B cell (primary cell): Measurements from ENCODE around the gene RRAD. TPM values are rescaled to one million over a fixed set of nuclear protein-coding genes. Genes with fewer than 3 reads are reported as not detected.

Experiments
- ATAC-seq: fragments of 200-7000 bp; cut with Tn5 transposase; one replicate; pipeline ENCODE4 v1.10.0; 2021; ENCODE audit warnings: low read depth, mild to moderate bottlenecking, moderate number of reproducible peaks, moderate library complexity
- CTCF ChIA-PET: fragments of 350-600 bp; sonication (Branson Sonifier 250); formaldehyde crosslinking; loops from one replicate; lab custom pipeline; 2021; ENCODE audit warnings: antibody characterized with exemption, inconsistent platforms; lab: Charles Lee
- POLR2A ChIA-PET: fragments of 350-600 bp; sonication (Branson Sonifier 250); formaldehyde crosslinking; loops from one replicate; lab custom pipeline; 2021; ENCODE audit warnings: antibody characterized with exemption; lab: Charles Lee
- DNase-seq: peaks from one replicate; pipeline ENCODE4 v3.0.0; 2013
- H2AFZ ChIP-seq: 2 replicates; pipeline ENCODE4 v1.6.1; 2012; ENCODE audit warnings: mild to moderate bottlenecking, low read depth, low read length; ENCODE audit not compliant: insufficient read depth, poor library complexity, severe bottlenecking
- H3K27ac ChIP-seq, 2 donors: 1 replicate in 1 of 2; 2 replicates in 1 of 2; pipeline ENCODE4 v1.5.1; 2012 to 2013; ENCODE audit warnings: low read length in 2 of 2, mild to moderate bottlenecking in 2 of 2, moderate library complexity in 1 of 2
- H3K27me3 ChIP-seq, 4 experiments: fragments of 200-600 bp in 1 of 4; sonication (generic) in 1 of 4; replicated peaks in 1 of 4; 1 replicate in 2 of 4; 2 replicates in 2 of 4; pipeline versions ENCODE4 v1.6.1 to v1.7.0; 2013 to 2016; ENCODE audit warnings: low read length in 3 of 4, mild to moderate bottlenecking in 2 of 4, mixed read lengths in 1 of 4, moderate library complexity in 1 of 4; ENCODE audit not compliant: insufficient read depth in 4 of 4, control insufficient read depth in 3 of 4; ENCODE audit errors: control extremely low read depth in 1 of 4
- H3K36me3 ChIP-seq, 2 experiments: replicated peaks in 1 of 2; 1 replicate in 1 of 2; 2 replicates in 1 of 2; pipeline versions ENCODE4 v1.6.1 to v1.7.1; 2013; ENCODE audit warnings: low read length in 1 of 2; ENCODE audit not compliant: insufficient read depth in 2 of 2, control insufficient read depth in 1 of 2; ENCODE audit errors: control extremely low read depth in 1 of 2, extremely low read depth in 1 of 2
- H3K4me1 ChIP-seq, 2 donors: fragments of 200-600 bp in 1 of 2; sonication (generic) in 1 of 2; 1 replicate in 1 of 2; 2 replicates in 1 of 2; pipeline versions ENCODE4 v1.5.1 to v1.6.1; 2013 to 2017; ENCODE audit warnings: low read length in 2 of 2; ENCODE audit not compliant: control insufficient read depth in 2 of 2, insufficient read depth in 2 of 2
- H3K4me2 ChIP-seq: replicated peaks from 2 replicates; pipeline ENCODE3; 2012; ENCODE audit warnings: mild to moderate bottlenecking, low read depth, low read length; ENCODE audit not compliant: poor library complexity, severe bottlenecking
- H3K4me3 ChIP-seq, 5 experiments: fragments of 200-600 bp in 1 of 5; sonication (generic) in 1 of 5; 1 replicate in 3 of 5; 2 replicates in 2 of 5; pipeline versions ENCODE4 v1.5.1 to v1.7.0; 2011 to 2016; ENCODE audit warnings: low read length in 4 of 5, mild to moderate bottlenecking in 4 of 5, low read depth in 2 of 5, control low read depth in 1 of 5, moderate library complexity in 1 of 5; ENCODE audit not compliant: insufficient read depth in 1 of 5; ENCODE audit errors: control extremely low read depth in 1 of 5, extremely low read depth in 1 of 5
- H3K79me2 ChIP-seq: fragments of 200-600 bp; sonication (generic); one replicate; pipeline ENCODE4 v1.6.0; 2016; ENCODE audit warnings: low read length; ENCODE audit not compliant: control insufficient read depth, insufficient read depth
- H3K9ac ChIP-seq: fragments of 200-600 bp; sonication (generic); 2 replicates; pipeline ENCODE4 v1.6.1; 2017; ENCODE audit warnings: mild to moderate bottlenecking, low read length, moderate library complexity
- H3K9me3 ChIP-seq, 3 donors: one replicate each; pipeline versions ENCODE4 v1.6.1 to v1.7.1; 2013; ENCODE audit warnings: low read length in 2 of 3; ENCODE audit not compliant: control insufficient read depth in 2 of 3, insufficient read depth in 1 of 3; ENCODE audit errors: control extremely low read depth in 1 of 3
- H4K20me1 ChIP-seq: 2 replicates; pipeline ENCODE4 v1.6.0; 2012; ENCODE audit warnings: mild to moderate bottlenecking, low read length; ENCODE audit not compliant: insufficient read depth, control insufficient read depth, poor library complexity, severe bottlenecking
- H3K27ac Mint-ChIP-seq: one replicate; pipeline ENCODE4 v1.8.0; 2021; ENCODE audit warnings: mixed read lengths
- H3K27me3 Mint-ChIP-seq: one replicate; pipeline ENCODE4 v1.8.0; 2021; ENCODE audit warnings: mixed read lengths
- H3K4me1 Mint-ChIP-seq: one replicate; pipeline ENCODE4 v1.8.0; 2021; ENCODE audit warnings: mixed read lengths
- H3K4me3 Mint-ChIP-seq: one replicate; pipeline ENCODE4 v1.8.0; 2021; ENCODE audit warnings: mixed read lengths
- H3K9me3 Mint-ChIP-seq: one replicate; pipeline ENCODE4 v1.8.0; 2022; ENCODE audit warnings: mixed read lengths; ENCODE audit not compliant: insufficient read depth
- CTCF ChIP-seq: fragments of 200-600 bp; IDR thresholded peaks from one replicate; pipeline ENCODE4 v1.8.0; 2022; ENCODE audit warnings: antibody characterized with exemption, mild to moderate bottlenecking
- EZH2 ChIP-seq: IDR thresholded peaks from 2 replicates; pipeline ENCODE4 v1.6.1; 2012; ENCODE audit warnings: borderline replicate concordance, low read depth, mild to moderate bottlenecking, moderate library complexity, low read length; ENCODE audit not compliant: insufficient read depth, poor library complexity, severe bottlenecking
- WGBS: methylation state at CpG from one replicate; pipeline ENCODE4 v1.1.5; 2013; ENCODE audit warnings: missing lambda C conversion rate; ENCODE audit not compliant: insufficient coverage; 5-methylcytosine and 5-hydroxymethylcytosine counted together
- intact Hi-C: fragments of 100-400 bp; cut with micrococcal nuclease; formaldehyde crosslinking; loops from one replicate; pipeline ENCODE4 v1.10.0; 2022
- polyA plus RNA-seq: library from polyadenylated mRNA; depleted of rRNA; stranded (reverse); fragments of >200 nt; gene quantifications from 2 replicates; pipeline ENCODE4 v1.2.3, GENCODE V29; 2012
- total RNA-seq, 2 donors: library from RNA; stranded (reverse); fragments of 120-200 nt in 1 of 2; gene quantifications; 1 replicate in 1 of 2; 2 replicates in 1 of 2; pipeline versions ENCODE4 v1.2.3 to v1.2.4, GENCODE V29; 2013 to 2022

The RRAD gene
- total and polyA plus RNA-seq, 2 donors (not counting 1 experiment from before 2014, with no cell fraction given): 0.64 to 1.9 TPM

- Histone ChIP-seq H3K9ac (no peak overlapping the region), H3K36me3 (no peaks in the 10 kb centered on the region), H3K27me3 (no peaks in the 10 kb centered on the region), H3K9me3 (no peaks in the 10 kb centered on the region), H2AFZ (no peak overlapping the region), H3K4me3 (no peak overlapping the region), H3K4me2 (no peak overlapping the region), H3K27ac (no peak overlapping the region), H4K20me1 (no peaks in the 10 kb centered on the region), H3K4me1 (peaks cover 7 to 11% of the 10 kb centered on the region in 2 donors), H3K79me2 (no peaks in the 10 kb centered on the region)
- Mint-ChIP-seq H3K27me3 (peaks cover 3% of the 10 kb centered on the region), H3K4me1 (peaks cover 16% of the 10 kb centered on the region), H3K27ac (peak overlapping the region; percentile 26), H3K9me3 (no peaks in the 10 kb centered on the region), H3K4me3 (peak overlapping the region; percentile 19)
- intact Hi-C loops: loop anchor here (5.0 kb wide), 1 partner anchor 267 kb away; no protein-coding TSS in a partner anchor
- no peak for DNase-seq
- POLR2A ChIA-PET: no interaction called here
- no CpG with 5 or more reads among the region's 1 CpG for WGBS
- CTCF ChIA-PET: interaction anchor here (0.6 to 1.5 kb wide), 4 partner anchors 17 to 844 kb away, joined by 3 to 4 read pairs (median 3); no protein-coding TSS in a partner anchor
- ATAC-seq: no peak
- TF ChIP-seq EZH2 (no peak), CTCF (no peak)
Observed at GRCh38 chr16:66874079-66874775, 51.1 kb downstream of the RRAD start.

GRCh38 chr16:66873685-66874055, 51.7 kb downstream of the RRAD start:
- no peak overlapping the region for H3K4me2 ChIP-seq
- no peak overlapping the region for H2AFZ ChIP-seq

More at GRCh38 chr16:66873685-66874055, 51.7 kb downstream of the RRAD start:
- H3K27ac ChIP-seq: no peak overlapping the region
- ATAC-seq (no peak), DNase-seq (no peak)
- no peaks in the 10 kb centered on the region for H3K9me3 Mint-ChIP-seq
- no peak overlapping the region for H3K4me3 ChIP-seq
- H3K27ac Mint-ChIP-seq: no peak overlapping the region
- H3K27me3 Mint-ChIP-seq: peaks cover 3% of the 10 kb centered on the region
- no peaks in the 10 kb centered on the region for H3K27me3 ChIP-seq
- H3K9me3 ChIP-seq: no peaks in the 10 kb centered on the region
- peaks cover 7 to 11% of the 10 kb centered on the region in 2 donors for H3K4me1 ChIP-seq
- no peaks in the 10 kb centered on the region for H3K79me2 ChIP-seq
- CTCF ChIA-PET: interaction anchor here (0.8 to 3.8 kb wide), 12 partner anchors 9 to 469 kb away, joined by 3 to 30 read pairs (median 4); partner anchors contain the start of genes CA7, NAE1 and TMEM208
- H3K9ac ChIP-seq: no peak overlapping the region
- intact Hi-C loops: loop anchor here (2.0 to 5.0 kb wide), 2 partner anchors 43 to 266 kb away; partner anchors contain the start of gene NAE1
- H4K20me1 ChIP-seq: no peaks in the 10 kb centered on the region
- POLR2A ChIA-PET: interaction anchor here (1.0 kb wide), 1 partner anchor 43 kb away, joined by 3 read pairs; the partner anchor contains the start of gene NAE1
- H3K4me1 Mint-ChIP-seq: peaks cover 16% of the 10 kb centered on the region
- no peaks in the 10 kb centered on the region for H3K36me3 ChIP-seq
- H3K4me3 Mint-ChIP-seq: no peak overlapping the region
- TF ChIP-seq CTCF (no peak), EZH2 (no peak)
